ENCODE data around the gene SRSF12. TPM values are rescaled to one million over a fixed set of nuclear protein-coding genes. Genes with fewer than 3 reads are reported as not detected.

Gene SRSF12
- total RNA-seq, 1 donor from 2014 or later: 14.7 TPM

DNA sequence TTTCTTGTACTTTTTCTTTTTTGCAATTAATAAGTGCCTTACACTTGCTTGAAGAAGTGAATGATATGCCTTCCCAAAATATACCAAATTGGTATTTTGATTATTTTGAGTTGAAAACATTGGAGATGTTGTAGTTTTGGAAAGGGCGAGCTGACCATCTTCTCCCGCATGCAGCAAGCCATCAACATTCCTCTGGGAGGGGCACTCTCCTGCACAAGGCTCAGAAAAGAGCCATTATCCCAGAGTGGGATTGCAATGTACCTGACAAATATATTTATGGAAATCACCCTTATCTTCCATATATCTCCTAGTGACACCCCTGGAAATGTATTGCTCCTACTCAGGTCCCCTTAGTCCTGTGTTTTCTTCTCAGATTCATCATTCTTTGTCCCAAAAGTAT, 60.1 kb downstream of the SRSF12 start:
- Mint-ChIP-seq H3K4me1 (peaks cover 8% of the 10 kb centered on the region), H3K4me3 (no peak overlapping the region), H3K27ac (no peak overlapping the region), H3K27me3 (ENCODE audit: low read depth) (no peaks in the 10 kb centered on the region), H3K36me3 (no peaks in the 10 kb centered on the region), H3K9me3 (peaks cover 4% of the 10 kb centered on the region)
- TF ChIP-seq, protein P1, sequence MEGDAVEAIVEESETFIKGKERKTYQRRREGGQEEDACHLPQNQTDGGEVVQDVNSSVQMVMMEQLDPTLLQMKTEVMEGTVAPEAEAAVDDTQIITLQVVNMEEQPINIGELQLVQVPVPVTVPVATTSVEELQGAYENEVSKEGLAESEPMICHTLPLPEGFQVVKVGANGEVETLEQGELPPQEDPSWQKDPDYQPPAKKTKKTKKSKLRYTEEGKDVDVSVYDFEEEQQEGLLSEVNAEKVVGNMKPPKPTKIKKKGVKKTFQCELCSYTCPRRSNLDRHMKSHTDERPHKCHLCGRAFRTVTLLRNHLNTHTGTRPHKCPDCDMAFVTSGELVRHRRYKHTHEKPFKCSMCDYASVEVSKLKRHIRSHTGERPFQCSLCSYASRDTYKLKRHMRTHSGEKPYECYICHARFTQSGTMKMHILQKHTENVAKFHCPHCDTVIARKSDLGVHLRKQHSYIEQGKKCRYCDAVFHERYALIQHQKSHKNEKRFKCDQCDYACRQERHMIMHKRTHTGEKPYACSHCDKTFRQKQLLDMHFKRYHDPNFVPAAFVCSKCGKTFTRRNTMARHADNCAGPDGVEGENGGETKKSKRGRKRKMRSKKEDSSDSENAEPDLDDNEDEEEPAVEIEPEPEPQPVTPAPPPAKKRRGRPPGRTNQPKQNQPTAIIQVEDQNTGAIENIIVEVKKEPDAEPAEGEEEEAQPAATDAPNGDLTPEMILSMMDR (IDR thresholded peaks at IDR 0.05; ENCODE audit: unreplicated experiment): no peak
- DNase-seq (ENCODE audit: low spot score in 2 of 2, unreplicated experiment in 2 of 2): no peak

- peaks cover 4% of the 10 kb centered on the region for H3K9me3 Mint-ChIP-seq
- DNase-seq (ENCODE audit: low spot score in 2 of 2, unreplicated experiment in 2 of 2): no peak
- TF ChIP-seq, protein P1 (IDR thresholded peaks at IDR 0.05; ENCODE audit: unreplicated experiment): no peak
- H3K27me3 Mint-ChIP-seq (ENCODE audit: low read depth): no peaks in the 10 kb centered on the region
- H3K36me3 Mint-ChIP-seq: no peaks in the 10 kb centered on the region
- H3K4me1 Mint-ChIP-seq: peaks cover 8% of the 10 kb centered on the region
- no peak overlapping the region for H3K4me3 Mint-ChIP-seq
- no peak overlapping the region for H3K27ac Mint-ChIP-seq
These were observed 63.7 kb downstream of the SRSF12 start for GRCh38 chr6:89054208-89054607.

DNA sequence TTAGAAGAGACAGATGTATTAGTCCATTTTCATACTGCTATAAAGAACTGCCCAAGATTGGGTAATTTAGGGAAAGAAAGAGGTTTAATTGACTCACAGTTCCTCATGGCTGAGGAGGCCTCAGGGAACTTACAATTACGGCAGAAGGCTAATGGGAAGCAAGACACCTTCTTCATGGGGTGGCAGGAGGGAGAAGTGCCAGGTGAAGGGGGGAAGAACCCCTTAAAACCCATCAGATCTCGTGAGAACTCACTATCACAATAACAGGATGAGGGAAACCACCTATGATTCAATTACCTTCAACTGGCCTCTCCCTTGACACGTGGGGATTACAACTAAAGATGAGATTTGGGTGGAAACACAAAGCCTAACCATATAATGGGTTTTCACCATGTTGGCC, 66.2 kb downstream of the SRSF12 start:
- Mint-ChIP-seq H3K9me3 (peaks cover 4% of the 10 kb centered on the region), H3K4me3 (no peak overlapping the region), H3K27me3 (ENCODE audit: low read depth) (no peaks in the 10 kb centered on the region), H3K36me3 (no peaks in the 10 kb centered on the region), H3K27ac (no peak overlapping the region), H3K4me1 (peaks cover 14% of the 10 kb centered on the region)
- TF ChIP-seq, protein P1 (IDR thresholded peaks at IDR 0.05; ENCODE audit: unreplicated experiment): no peak
- no peak for DNase-seq (ENCODE audit: low spot score in 2 of 2, unreplicated experiment in 2 of 2)

- TF ChIP-seq, protein P1 (IDR thresholded peaks at IDR 0.05; ENCODE audit: unreplicated experiment): no peak
- no peaks in the 10 kb centered on the region for H3K36me3 Mint-ChIP-seq
- peaks cover 14% of the 10 kb centered on the region for H3K4me1 Mint-ChIP-seq
- peaks cover 4% of the 10 kb centered on the region for H3K9me3 Mint-ChIP-seq
- H3K27me3 Mint-ChIP-seq (ENCODE audit: low read depth): no peaks in the 10 kb centered on the region
- no peak for DNase-seq (ENCODE audit: low spot score in 2 of 2, unreplicated experiment in 2 of 2)
- H3K27ac Mint-ChIP-seq: no peak overlapping the region
- no peak overlapping the region for H3K4me3 Mint-ChIP-seq
These were observed 67.2 kb downstream of the SRSF12 start for GRCh38 chr6:89050697-89051096.

DNA sequence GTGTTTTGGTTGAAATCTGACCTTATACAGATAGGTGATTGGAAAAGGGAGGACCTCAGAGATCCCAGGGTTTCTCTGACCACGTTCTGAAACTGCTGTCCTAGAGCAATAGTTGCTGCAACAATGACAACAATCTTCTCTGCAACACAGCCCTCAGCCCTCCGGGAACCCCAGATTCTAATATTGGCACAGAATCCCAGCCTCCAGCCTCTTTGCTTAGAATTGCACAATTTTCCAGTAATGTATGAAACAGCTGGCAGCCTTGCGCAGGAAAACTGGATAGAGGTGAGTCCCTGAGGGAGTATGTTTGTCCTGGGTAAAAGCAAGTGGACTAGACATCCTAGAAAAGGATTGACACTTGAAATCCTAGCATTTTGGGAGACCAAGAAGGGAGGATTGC, 67.7 kb downstream of the SRSF12 start:
- no peak for DNase-seq (ENCODE audit: low spot score in 2 of 2, unreplicated experiment in 2 of 2)
- peaks cover 14% of the 10 kb centered on the region for H3K4me1 Mint-ChIP-seq
- H3K9me3 Mint-ChIP-seq: peaks cover 4% of the 10 kb centered on the region
- no peaks in the 10 kb centered on the region for H3K36me3 Mint-ChIP-seq
- no peak overlapping the region for H3K4me3 Mint-ChIP-seq
- no peak overlapping the region for H3K27ac Mint-ChIP-seq
- TF ChIP-seq, protein P1 (IDR thresholded peaks at IDR 0.05; ENCODE audit: unreplicated experiment): no peak
- no peaks in the 10 kb centered on the region for H3K27me3 Mint-ChIP-seq (ENCODE audit: low read depth)

- TF ChIP-seq, protein P1 (IDR thresholded peaks at IDR 0.05; ENCODE audit: unreplicated experiment): no peak
- Mint-ChIP-seq H3K4me1 (peaks cover 20% of the 10 kb centered on the region), H3K9me3 (peaks cover under 1% of the 10 kb centered on the region), H3K4me3 (no peak overlapping the region), H3K27me3 (ENCODE audit: low read depth) (no peaks in the 10 kb centered on the region), H3K36me3 (no peaks in the 10 kb centered on the region), H3K27ac (no peak overlapping the region)
- DNase-seq (ENCODE audit: low spot score in 2 of 2, unreplicated experiment in 2 of 2): no peak
These were observed 68.9 kb downstream of the SRSF12 start for GRCh38 chr6:89048985-89049384.

All from mesothelial cell of epicardium (in vitro differentiated cells).